ENCODE measurements around the gene GRID2. TPM values are rescaled to one million over a fixed set of nuclear protein-coding genes. Genes with fewer than 3 reads are reported as not detected.

Gene GRID2
- total and polyA plus RNA-seq, 8 donors = 0.39 TPM; not detected in 7

DNA sequence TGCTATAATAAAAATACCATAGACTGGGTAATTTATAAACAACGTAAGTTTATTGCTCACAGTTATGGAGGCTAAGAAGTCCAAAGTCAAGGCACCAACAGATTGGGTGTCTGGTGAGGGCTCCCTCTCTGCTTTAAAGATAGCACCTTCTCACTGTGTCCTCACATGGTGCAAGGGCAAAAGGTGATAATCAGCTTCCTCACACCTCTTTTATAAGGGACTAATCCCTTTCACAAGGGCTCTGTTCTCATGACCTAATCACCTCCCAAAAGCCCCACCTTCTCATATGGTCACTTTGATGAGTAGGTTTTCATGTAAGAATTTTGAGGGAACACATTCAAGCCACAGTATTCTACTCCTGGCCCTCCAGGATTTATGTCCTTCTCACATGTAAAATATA lies 883.1 kb downstream of the GRID2 start:
- ATAC-seq = no peak
- Histone ChIP-seq H3K4me3 (no peak overlapping the region), H3K9me3 (no peaks in the 10 kb centered on the region), H3K36me3 (no peaks in the 10 kb centered on the region), H3K27ac (no peak overlapping the region), H3K4me1 (no peaks in the 10 kb centered on the region), H3K27me3 (no peaks in the 10 kb centered on the region)
- intact Hi-C loops (cut with DNase I) = no loop called here
- DNase-seq = no peak
- TF ChIP-seq, protein P1, sequence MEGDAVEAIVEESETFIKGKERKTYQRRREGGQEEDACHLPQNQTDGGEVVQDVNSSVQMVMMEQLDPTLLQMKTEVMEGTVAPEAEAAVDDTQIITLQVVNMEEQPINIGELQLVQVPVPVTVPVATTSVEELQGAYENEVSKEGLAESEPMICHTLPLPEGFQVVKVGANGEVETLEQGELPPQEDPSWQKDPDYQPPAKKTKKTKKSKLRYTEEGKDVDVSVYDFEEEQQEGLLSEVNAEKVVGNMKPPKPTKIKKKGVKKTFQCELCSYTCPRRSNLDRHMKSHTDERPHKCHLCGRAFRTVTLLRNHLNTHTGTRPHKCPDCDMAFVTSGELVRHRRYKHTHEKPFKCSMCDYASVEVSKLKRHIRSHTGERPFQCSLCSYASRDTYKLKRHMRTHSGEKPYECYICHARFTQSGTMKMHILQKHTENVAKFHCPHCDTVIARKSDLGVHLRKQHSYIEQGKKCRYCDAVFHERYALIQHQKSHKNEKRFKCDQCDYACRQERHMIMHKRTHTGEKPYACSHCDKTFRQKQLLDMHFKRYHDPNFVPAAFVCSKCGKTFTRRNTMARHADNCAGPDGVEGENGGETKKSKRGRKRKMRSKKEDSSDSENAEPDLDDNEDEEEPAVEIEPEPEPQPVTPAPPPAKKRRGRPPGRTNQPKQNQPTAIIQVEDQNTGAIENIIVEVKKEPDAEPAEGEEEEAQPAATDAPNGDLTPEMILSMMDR (IDR thresholded peaks at IDR 0.05) = no peak
- WGBS, 2 donors = 74 to 94% methylated on average over 1 of the region's 1 CpG
- FAIRE-seq = no peak

DNA sequence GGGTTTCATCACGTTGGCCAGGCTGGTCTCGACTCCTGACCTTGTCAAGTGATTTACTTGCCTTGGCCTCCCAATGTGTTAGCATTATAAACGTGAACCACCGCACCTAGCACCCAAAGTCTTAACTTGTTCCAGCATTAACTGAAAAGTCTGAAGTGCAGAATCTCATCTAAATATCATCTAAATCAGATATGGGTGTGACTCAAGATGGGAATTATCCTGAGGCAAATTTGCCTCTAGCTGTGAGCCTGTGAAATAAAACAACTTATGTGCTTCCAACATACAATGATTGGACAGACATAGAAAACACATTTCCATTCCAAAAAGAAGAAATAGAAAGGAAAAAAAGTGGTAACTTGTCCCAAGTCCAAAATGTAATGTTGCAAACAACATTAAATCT lies 883.7 kb downstream of the GRID2 start:
- intact Hi-C loops (cut with DNase I) = no loop called here
- no peaks in the 10 kb centered on the region for H3K4me1 ChIP-seq
- no peaks in the 10 kb centered on the region for H3K27me3 ChIP-seq
- DNase-seq (no peak), ATAC-seq (no peak), FAIRE-seq (no peak)
- no peaks in the 10 kb centered on the region for H3K36me3 ChIP-seq
- H3K9me3 ChIP-seq = no peaks in the 10 kb centered on the region
- TF ChIP-seq, protein P1 (IDR thresholded peaks at IDR 0.05) = no peak
- H3K27ac ChIP-seq = no peak overlapping the region
- no peak overlapping the region for H3K4me3 ChIP-seq
- 78 to 90% methylated on average over 4 of the region's 4 CpGs for WGBS, 2 donors

DNA sequence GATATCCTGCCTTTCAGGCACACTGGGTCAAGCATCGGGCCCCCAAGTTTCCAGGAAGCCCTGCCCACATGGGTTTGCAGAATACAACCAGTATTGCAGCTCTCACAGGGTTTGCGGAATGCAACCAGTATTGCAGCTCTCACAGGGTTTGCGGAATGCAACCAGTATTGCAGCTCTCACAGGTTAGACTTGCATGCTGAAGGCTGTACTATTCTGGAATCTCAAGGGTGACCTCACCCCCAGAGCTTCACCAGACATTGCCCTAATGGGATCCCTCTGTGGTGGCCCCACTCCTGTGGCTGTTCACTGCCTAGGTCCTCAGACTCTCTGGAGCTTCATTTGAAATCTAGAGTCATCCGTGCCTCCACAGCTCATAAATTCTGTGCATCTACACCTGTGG lies 884.1 kb downstream of the GRID2 start:
- Histone ChIP-seq H3K4me1 (no peaks in the 10 kb centered on the region), H3K27me3 (no peaks in the 10 kb centered on the region), H3K4me3 (no peak overlapping the region), H3K36me3 (no peaks in the 10 kb centered on the region), H3K9me3 (no peaks in the 10 kb centered on the region), H3K27ac (no peak overlapping the region)
- FAIRE-seq = no peak
- no peak for ATAC-seq
- intact Hi-C loops (cut with DNase I) = no loop called here
- TF ChIP-seq, protein P1 (IDR thresholded peaks at IDR 0.05) = no peak
- WGBS, 2 donors = 85 to 91% methylated on average over 4 of the region's 4 CpGs
- no peak for DNase-seq

DNA sequence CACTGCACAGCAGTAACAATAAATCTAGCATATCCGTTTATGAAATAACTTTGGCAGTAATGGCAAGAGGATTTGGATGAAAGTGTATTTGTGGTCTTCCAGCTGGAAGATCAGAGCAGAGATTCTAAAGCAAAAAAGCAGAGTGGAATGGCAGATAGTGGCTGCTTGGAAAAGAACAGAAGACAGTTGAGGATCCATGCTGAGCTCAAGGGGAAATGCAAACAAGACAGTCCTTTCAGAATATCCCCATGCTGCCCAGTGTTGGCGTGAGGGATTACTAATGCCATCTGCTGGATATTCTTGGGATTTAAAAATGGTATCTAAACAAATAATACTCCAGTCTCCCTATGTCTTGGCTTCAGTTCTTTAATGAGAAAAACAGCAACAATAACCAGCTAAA lies 895.7 kb downstream of the GRID2 start:
- intact Hi-C loops (cut with DNase I) = no loop called here
- no peak for DNase-seq
- peak in 3 of 4 donors; percentile 77 to 85 (median 78) for ATAC-seq
- WGBS, 2 donors = 37 to 40% methylated on average over 2 of the region's 2 CpGs
- FAIRE-seq = no peak
- Histone ChIP-seq H3K4me3 (no peak overlapping the region), H3K4me1 (no peaks in the 10 kb centered on the region), H3K27ac (no peak overlapping the region), H3K36me3 (no peaks in the 10 kb centered on the region), H3K9me3 (no peaks in the 10 kb centered on the region), H3K27me3 (no peaks in the 10 kb centered on the region)
- TF ChIP-seq, protein P1 (IDR thresholded peaks at IDR 0.05) = peak in 3 of 4 donors; percentile 22 to 28 (median 23)

DNA sequence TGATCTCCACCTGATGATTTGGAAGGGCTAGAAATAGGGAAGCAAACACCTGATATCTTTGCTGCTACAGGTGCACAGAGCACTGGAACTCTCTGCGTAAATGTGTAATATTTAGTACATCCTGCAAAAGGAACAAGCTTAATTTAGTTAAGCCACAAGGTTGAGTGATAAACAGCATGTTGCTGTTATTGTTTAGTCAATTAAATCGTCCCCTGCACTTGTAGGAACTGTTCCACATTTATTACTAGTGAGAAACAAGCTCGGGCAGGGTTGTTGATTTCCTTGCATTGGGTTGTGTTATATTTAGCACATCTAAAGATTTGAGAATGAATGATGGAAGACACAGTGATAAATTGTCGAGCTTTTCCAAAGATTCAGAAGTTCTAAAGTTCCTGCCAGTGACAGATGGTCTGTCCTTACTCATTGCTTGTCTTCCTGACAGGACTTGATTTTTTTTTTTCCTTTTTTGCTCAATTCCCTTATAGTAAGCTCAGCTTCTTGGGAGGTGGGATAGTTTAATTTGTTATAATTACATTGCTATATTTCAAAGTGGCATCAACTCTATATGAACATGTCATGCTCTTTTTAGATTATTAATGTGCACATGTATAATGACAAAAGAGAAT lies 897.8 kb downstream of the GRID2 start:
- Histone ChIP-seq H3K36me3 (no peaks in the 10 kb centered on the region), H3K27ac (no peak overlapping the region), H3K27me3 (no peaks in the 10 kb centered on the region), H3K9me3 (no peaks in the 10 kb centered on the region), H3K4me3 (no peak overlapping the region), H3K4me1 (no peaks in the 10 kb centered on the region)
- DNase-seq = no peak
- TF ChIP-seq, protein P1 (IDR thresholded peaks at IDR 0.05) = no peak
- intact Hi-C loops (cut with DNase I) = no loop called here
- no peak for FAIRE-seq
- no peak for ATAC-seq
- WGBS, 2 donors = 28 to 48% methylated on average over 4 of the region's 4 CpGs
